Activated gamma-delta T cell (primary cell): Measurements from ENCODE around the gene CHSY3.
"Not testable (repeated sequence)": the region's sequence is repeated elsewhere in the genome, so short reads cannot be mapped to it uniquely, and the experiment has no call there.

Experiments
- DNase-seq: peaks from one replicate; lab custom pipeline; 2025; lab: John Stamatoyannopoulos, UW

The CHSY3 gene

GRCh38 chr5:130159968-130160367 lies 255.7 kb downstream of the CHSY3 start:
- no peak for DNase-seq

GRCh38 chr5:130164966-130165365 lies 260.7 kb downstream of the CHSY3 start:
- no peak for DNase-seq

- DNase-seq: no peak
Observed at GRCh38 chr5:130166839-130167490, 262.7 kb downstream of the CHSY3 start.

GRCh38 chr5:130168211-130168610 lies 263.9 kb downstream of the CHSY3 start:
- DNase-seq: no peak

GRCh38 chr5:130171699-130172098 lies 267.4 kb downstream of the CHSY3 start:
- no peak for DNase-seq

- no peak for DNase-seq
Observed at GRCh38 chr5:130183115-130183514, 278.9 kb downstream of the CHSY3 start.

GRCh38 chr5:130189961-130190360 lies 285.7 kb downstream of the CHSY3 start:
- no peak for DNase-seq

- DNase-seq: no peak
Observed at GRCh38 chr5:130198927-130199326, 294.7 kb downstream of the CHSY3 start.

- no peak for DNase-seq
Observed at GRCh38 chr5:130206686-130207085, 302.4 kb downstream of the CHSY3 start.

- DNase-seq: no peak
Observed at GRCh38 chr5:130213607-130214006, 309.3 kb downstream of the CHSY3 start.

GRCh38 chr5:130216286-130216685 lies 312.0 kb downstream of the CHSY3 start:
- DNase-seq: no peak

GRCh38 chr5:130222573-130222972 lies 318.3 kb downstream of the CHSY3 start:
- DNase-seq: no peak

GRCh38 chr5:130226556-130226955 lies 322.3 kb downstream of the CHSY3 start:
- not testable (repeated sequence) for DNase-seq

- DNase-seq: no peak
Observed at GRCh38 chr5:130227699-130228098, 323.4 kb downstream of the CHSY3 start.

- DNase-seq: no peak
Observed at GRCh38 chr5:130231786-130232185, 327.5 kb downstream of the CHSY3 start.

GRCh38 chr5:130234816-130235215 lies 330.6 kb downstream of the CHSY3 start:
- no peak for DNase-seq
